Measurements from ENCODE around the gene AGMO. TPM values are rescaled to one million over a fixed set of nuclear protein-coding genes. Genes with fewer than 3 reads are reported as not detected.

The AGMO gene
- polyA plus RNA-seq, 3 donors: not detected

GRCh38 chr7:15280078-15280733 lies 281.6 kb downstream of the AGMO start:
- Mint-ChIP-seq H3K27ac (peak overlapping the region in 2 of 7 donors; percentile 11 to 41), H3K27me3 (ENCODE audit: low read depth in 3 of 3) (peaks cover 0 to 6% (median 0%) of the 10 kb centered on the region in 3 donors), H3K4me1 (no peaks in the 10 kb centered on the region), H3K9me3 (peaks cover 18 to 36% (median 22%) of the 10 kb centered on the region in 7 donors), H3K4me3 (no peak overlapping the region), H3K36me3 (no peaks in the 10 kb centered on the region)
- H3K9me3 ChIP-seq (replicated peaks in 1 of 2; ENCODE audit: control insufficient read depth in 1 of 2, insufficient read depth in 1 of 2, low read length in 2 of 2): peaks cover 34 to 45% of the 10 kb centered on the region in 2 donors
- TF ChIP-seq CTCF (IDR thresholded peaks at IDR 0.05): no peak
- intact Hi-C loops (cut with micrococcal nuclease): no loop called here
- H3K79me2 ChIP-seq (ENCODE audit: insufficient read depth, low read length): no peaks in the 10 kb centered on the region
- no peak overlapping the region for H3K4me2 ChIP-seq (replicated peaks; ENCODE audit: extremely low read depth, low read length, poor library complexity, severe bottlenecking)
- H2AFZ ChIP-seq (ENCODE audit: insufficient read depth, low read depth, low read length, poor library complexity, severe bottlenecking): no peak overlapping the region
- no peaks in the 10 kb centered on the region for H4K20me1 ChIP-seq (ENCODE audit: insufficient read depth, low read length)
- no peak overlapping the region for H3K4me3 ChIP-seq (replicated peaks in 1 of 3; ENCODE audit: low read depth in 2 of 3, low read length in 3 of 3)
- H3K4me1 ChIP-seq (ENCODE audit: control insufficient read depth in 1 of 2, insufficient read depth in 2 of 2, low read length in 2 of 2): no peaks in the 10 kb centered on the region
- H3K27ac ChIP-seq (ENCODE audit: low read depth in 1 of 2, low read length in 2 of 2): no peak overlapping the region
- DNase-seq: no peak
- H3K27me3 ChIP-seq (ENCODE audit: control insufficient read depth in 2 of 2, insufficient read depth in 2 of 2, low read length in 2 of 2): no peaks in the 10 kb centered on the region
- 86% methylated on average over 3 of the region's 3 CpGs for WGBS (ENCODE audit: insufficient coverage)
- no peak overlapping the region for H3K9ac ChIP-seq (ENCODE audit: insufficient read depth, low read length, poor library complexity, severe bottlenecking)
- no peaks in the 10 kb centered on the region for H3K36me3 ChIP-seq (replicated peaks in 1 of 2; ENCODE audit: control insufficient read depth in 1 of 2, insufficient read depth in 2 of 2, low read length in 2 of 2)

GRCh38 chr7:15279640-15280039 lies 282.2 kb downstream of the AGMO start:
- Mint-ChIP-seq H3K9me3 (peaks cover 16 to 34% (median 22%) of the 10 kb centered on the region in 7 donors), H3K27me3 (ENCODE audit: low read depth in 3 of 3) (peaks cover 0 to 6% (median 0%) of the 10 kb centered on the region in 3 donors), H3K36me3 (no peaks in the 10 kb centered on the region), H3K27ac (peak overlapping the region in 1 of 7 donors; percentile 41), H3K4me1 (no peaks in the 10 kb centered on the region), H3K4me3 (no peak overlapping the region)
- peaks cover 34 to 45% of the 10 kb centered on the region in 2 donors for H3K9me3 ChIP-seq (replicated peaks in 1 of 2; ENCODE audit: control insufficient read depth in 1 of 2, insufficient read depth in 1 of 2, low read length in 2 of 2)
- no peaks in the 10 kb centered on the region for H4K20me1 ChIP-seq (ENCODE audit: insufficient read depth, low read length)
- H3K4me2 ChIP-seq (replicated peaks; ENCODE audit: extremely low read depth, low read length, poor library complexity, severe bottlenecking): no peak overlapping the region
- no peaks in the 10 kb centered on the region for H3K36me3 ChIP-seq (replicated peaks in 1 of 2; ENCODE audit: control insufficient read depth in 1 of 2, insufficient read depth in 2 of 2, low read length in 2 of 2)
- no peak for DNase-seq
- H3K9ac ChIP-seq (ENCODE audit: insufficient read depth, low read length, poor library complexity, severe bottlenecking): no peak overlapping the region
- H3K79me2 ChIP-seq (ENCODE audit: insufficient read depth, low read length): no peaks in the 10 kb centered on the region
- intact Hi-C loops (cut with micrococcal nuclease): no loop called here
- no peaks in the 10 kb centered on the region for H3K27me3 ChIP-seq (ENCODE audit: control insufficient read depth in 2 of 2, insufficient read depth in 2 of 2, low read length in 2 of 2)
- no peak for TF ChIP-seq CTCF (IDR thresholded peaks at IDR 0.05)
- whole genome bisulfite sequencing (ENCODE audit: insufficient coverage): 60% methylated on average over 1 of the region's 1 CpG
- no peak overlapping the region for H2AFZ ChIP-seq (ENCODE audit: insufficient read depth, low read depth, low read length, poor library complexity, severe bottlenecking)
- H3K4me1 ChIP-seq (ENCODE audit: control insufficient read depth in 1 of 2, insufficient read depth in 2 of 2, low read length in 2 of 2): no peaks in the 10 kb centered on the region
- H3K4me3 ChIP-seq (replicated peaks in 1 of 3; ENCODE audit: low read depth in 2 of 3, low read length in 3 of 3): no peak overlapping the region
- no peak overlapping the region for H3K27ac ChIP-seq (ENCODE audit: low read depth in 1 of 2, low read length in 2 of 2)
